Left lung (tissue), 8 donors: ENCODE results near the gene EBP. TPM values are rescaled to one million over a fixed set of nuclear protein-coding genes. Genes with fewer than 3 reads are reported as not detected.

Source experiments
- polyA plus RNA-seq, 6 donors: library from polyadenylated mRNA; unstranded; fragments of 120-200 nt; gene quantifications; one replicate each; pipeline ENCODE4 v1.2.1, GENCODE V29; 2013; ENCODE audit not compliant: insufficient read length in 6 of 6
- total RNA-seq, 2 donors: library from RNA; stranded (reverse); fragmentation: NEBNext Ultra II Directional; extraction: Animal tissue kit (Norgen Biotek cat#: 25700); gene quantifications; one replicate each; pipeline ENCODE4 v1.2.1, GENCODE V29; 2021
- donor health status: DM: no; HTN: yes; CAD: no.
- donor health status: DM: no; HTN: no; CAD: no.

EBP gene
- total and polyA plus RNA-seq, 8 donors: 32.6 to 200 (median 35.1) TPM

Other genes with a start within 250 kb of the EBP start
- gene SSX3, start 165.1 kb upstream of the EBP start, total RNA-seq: not detected
- not detected for gene SSX3, start 165.1 kb upstream of the EBP start, polyA plus RNA-seq
- gene SSX4, start 138.3 kb upstream of the EBP start, total RNA-seq: not detected
- not detected for gene SSX4, start 138.3 kb upstream of the EBP start, polyA plus RNA-seq
- gene SSX4B, start 109.8 kb upstream of the EBP start, total RNA-seq: not detected
- gene SSX4B, start 109.8 kb upstream of the EBP start, polyA plus RNA-seq: not detected
- 10 to 100 TPM; 21.2 to 70.7 TPM for gene SLC38A5, start 51.5 kb upstream of the EBP start, total RNA-seq
- gene SLC38A5, start 51.5 kb upstream of the EBP start, polyA plus RNA-seq: 10 to 100 TPM; 33.5 to 68.9 (median 38.6) TPM
- gene FTSJ1, start 45.6 kb upstream of the EBP start, total RNA-seq: 10 to 100 TPM; 33.7 to 46.6 TPM
- 10 to 100 TPM; 36.0 to 46.3 (median 38.8) TPM for gene FTSJ1, start 45.6 kb upstream of the EBP start, polyA plus RNA-seq
- gene PORCN, start 12.8 kb upstream of the EBP start, total RNA-seq: 10 to 100 TPM in 1 of 2 donors, 1 to 10 TPM in 1; 8.4 to 12.2 TPM
- 1 to 10 TPM; 6.7 to 9.9 (median 8.5) TPM for gene PORCN, start 12.8 kb upstream of the EBP start, polyA plus RNA-seq
- 10 to 100 TPM; 11.8 to 15.2 TPM for gene TBC1D25, start 17.9 kb downstream of the EBP start, total RNA-seq
- 10 to 100 TPM in 2 of 6 donors, 1 to 10 TPM in 4; 8.7 to 10.9 (median 9.4) TPM for gene TBC1D25, start 17.9 kb downstream of the EBP start, polyA plus RNA-seq
- 100 to 1,000 TPM in 1 of 2 donors, 10 to 100 TPM in 1; 82.3 to 217 TPM for gene RBM3, start 52.7 kb downstream of the EBP start, total RNA-seq
- gene RBM3, start 52.7 kb downstream of the EBP start, polyA plus RNA-seq: 100 to 1,000 TPM; 350 to 454 (median 390) TPM
- gene WDR13, start 75.7 kb downstream of the EBP start, total RNA-seq: 100 to 1,000 TPM; 108 to 114 TPM
- 100 to 1,000 TPM in 5 of 6 donors, 10 to 100 TPM in 1; 97.5 to 145 (median 112) TPM for gene WDR13, start 75.7 kb downstream of the EBP start, polyA plus RNA-seq
- gene WAS, start 162.0 kb downstream of the EBP start, total RNA-seq: 10 to 100 TPM; 16.4 to 49.1 TPM
- 1 to 10 TPM; 4.1 to 5.1 (median 4.3) TPM for gene WAS, start 162.0 kb downstream of the EBP start, polyA plus RNA-seq
- gene SUV39H1, start 174.9 kb downstream of the EBP start, total RNA-seq: 1 to 10 TPM; 5.0 to 6.2 TPM
- gene SUV39H1, start 174.9 kb downstream of the EBP start, polyA plus RNA-seq: 1 to 10 TPM; 6.0 to 8.4 (median 6.7) TPM
- 1 to 10 TPM in 1 of 2 donors, under 1 TPM in 1; 0.84 to 2.5 TPM for gene GLOD5, start 239.9 kb downstream of the EBP start, total RNA-seq
- gene GLOD5, start 239.9 kb downstream of the EBP start, polyA plus RNA-seq: 1 to 10 TPM; 1.3 to 2.3 (median 1.6) TPM